Right atrium auricular region (tissue), 2 donors: ENCODE results near the gene CTU2. TPM values are rescaled to one million over a fixed set of nuclear protein-coding genes. Genes with fewer than 3 reads are reported as not detected.

Experiments
- DNase-seq: peaks from one replicate; pipeline ENCODE4 v3.0.0-alpha.2; 2019; ENCODE audit warnings: low spot score
- H3K27ac ChIP-seq, 2 donors: fragments of 200-600 bp; sonication (generic); 1 replicate in 1 of 2; 2 replicates in 1 of 2; pipeline ENCODE4 v1.5.1; 2016 to 2019
- H3K27me3 ChIP-seq, 2 donors: fragments of 200-600 bp; sonication (generic); one replicate each; pipeline versions ENCODE4 v1.5.1 to v1.6.0; 2017 to 2019
- H3K36me3 ChIP-seq: fragments of 200-600 bp; sonication (generic); one replicate; pipeline ENCODE4 v1.5.1; 2016
- H3K4me1 ChIP-seq, 2 donors: fragments of 200-600 bp; sonication (generic); one replicate each; pipeline versions ENCODE4 v1.5.1 to v1.6.0; 2017 to 2019
- H3K4me3 ChIP-seq, 2 donors: fragments of 200-600 bp; sonication (generic); 1 replicate in 1 of 2; 2 replicates in 1 of 2; pipeline ENCODE4 v1.5.1; 2017 to 2019; ENCODE audit warnings: mild to moderate bottlenecking in 1 of 2, moderate library complexity in 1 of 2
- H3K9me3 ChIP-seq, 2 donors: fragments of 200-600 bp; sonication (generic); one replicate each; pipeline ENCODE4 v1.5.1; 2019
- CTCF ChIP-seq, 2 donors: fragments of 200-600 bp; sonication (generic); IDR thresholded peaks; one replicate each; pipeline ENCODE4 v1.5.1; 2019; ENCODE audit warnings: antibody characterized with exemption in 2 of 2
- total RNA-seq, 2 donors: library from RNA; depleted of rRNA; stranded (reverse); fragments of >200 nt; gene quantifications; one replicate each; pipeline ENCODE4 v1.1.0, GENCODE V29; 2016

The CTU2 gene
- total RNA-seq, 2 donors from 2014 or later: 7.1 to 8.2 TPM

- H3K4me3 ChIP-seq: no peak overlapping the region
- no peaks in the 10 kb centered on the region for H3K27me3 ChIP-seq
- H3K9me3 ChIP-seq: no peaks in the 10 kb centered on the region
- no peak for DNase-seq
- no peaks in the 10 kb centered on the region for H3K36me3 ChIP-seq
- no peak for TF ChIP-seq CTCF (IDR thresholded peaks at IDR 0.05)
- no peak overlapping the region for H3K27ac ChIP-seq
- H3K4me1 ChIP-seq: peaks cover 0 to 23% of the 10 kb centered on the region in 2 donors
These were observed 54.8 kb downstream of the CTU2 start for GRCh38 chr16:88761143-88761534.

- Histone ChIP-seq H3K9me3 (no peaks in the 10 kb centered on the region), H3K27ac (no peak overlapping the region), H3K4me3 (no peak overlapping the region), H3K36me3 (no peaks in the 10 kb centered on the region), H3K4me1 (peaks cover 0 to 23% of the 10 kb centered on the region in 2 donors), H3K27me3 (no peaks in the 10 kb centered on the region)
- no peak for DNase-seq
- no peak for TF ChIP-seq CTCF (IDR thresholded peaks at IDR 0.05)
These were observed 55.5 kb downstream of the CTU2 start for GRCh38 chr16:88761830-88762229.

- Histone ChIP-seq H3K27ac (no peak overlapping the region), H3K27me3 (no peaks in the 10 kb centered on the region), H3K9me3 (no peaks in the 10 kb centered on the region), H3K4me1 (peaks cover 0 to 27% of the 10 kb centered on the region in 2 donors), H3K4me3 (no peak overlapping the region), H3K36me3 (no peaks in the 10 kb centered on the region)
- no peak for DNase-seq
- TF ChIP-seq CTCF (IDR thresholded peaks at IDR 0.05): no peak
These were observed 56.1 kb downstream of the CTU2 start for GRCh38 chr16:88762258-88762870.

- DNase-seq: no peak
- no peak overlapping the region for H3K4me3 ChIP-seq
- no peaks in the 10 kb centered on the region for H3K36me3 ChIP-seq
- no peak overlapping the region for H3K27ac ChIP-seq
- no peaks in the 10 kb centered on the region for H3K27me3 ChIP-seq
- no peak for TF ChIP-seq CTCF (IDR thresholded peaks at IDR 0.05)
- H3K4me1 ChIP-seq: peaks cover 0 to 32% of the 10 kb centered on the region in 2 donors
- no peaks in the 10 kb centered on the region for H3K9me3 ChIP-seq
These were observed 56.6 kb downstream of the CTU2 start for GRCh38 chr16:88762941-88763340.

GRCh38 chr16:88763502-88764053, 57.3 kb downstream of the CTU2 start:
- H3K4me1 ChIP-seq: peaks cover 0 to 39% of the 10 kb centered on the region in 2 donors
- H3K36me3 ChIP-seq: no peaks in the 10 kb centered on the region
- H3K27ac ChIP-seq: no peak overlapping the region
- no peaks in the 10 kb centered on the region for H3K9me3 ChIP-seq
- no peak overlapping the region for H3K4me3 ChIP-seq
- DNase-seq: no peak
- no peak for TF ChIP-seq CTCF (IDR thresholded peaks at IDR 0.05)
- no peaks in the 10 kb centered on the region for H3K27me3 ChIP-seq

- Histone ChIP-seq H3K27me3 (no peaks in the 10 kb centered on the region), H3K9me3 (no peaks in the 10 kb centered on the region), H3K4me1 (peaks cover 0 to 43% of the 10 kb centered on the region in 2 donors), H3K27ac (no peak overlapping the region), H3K4me3 (no peak overlapping the region), H3K36me3 (no peaks in the 10 kb centered on the region)
- no peak for TF ChIP-seq CTCF (IDR thresholded peaks at IDR 0.05)
- DNase-seq: no peak
These were observed 57.8 kb downstream of the CTU2 start for GRCh38 chr16:88764080-88764479.
